Measurements from ENCODE around the gene GMPR. TPM values are rescaled to one million over a fixed set of nuclear protein-coding genes. Genes with fewer than 3 reads are reported as not detected.
A peak's percentile ranks its signal among the peaks of the same experiment; 100 is the strongest.

GMPR gene
- total RNA-seq, 1 experiment from 2014 or later: 2.0 TPM

DNA sequence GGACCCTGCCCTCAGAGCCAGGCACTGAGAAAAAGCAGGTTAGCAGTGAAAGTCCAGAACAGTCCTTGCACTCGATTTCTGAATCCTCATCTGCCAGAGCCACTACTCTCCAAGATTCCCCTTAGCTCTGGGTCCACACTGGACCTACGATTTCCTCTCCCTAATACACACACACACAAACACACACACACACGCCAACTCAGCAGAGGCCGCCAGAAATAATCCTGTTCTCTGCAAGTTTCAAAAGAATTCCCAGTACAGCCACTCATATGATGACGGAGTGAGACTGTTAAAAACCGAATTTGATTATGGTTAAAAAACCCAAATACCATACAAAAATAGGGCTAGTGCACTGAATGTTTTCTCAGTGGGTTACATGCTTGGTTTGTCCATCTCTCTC, 90.8 kb downstream of the GMPR start:
- intact Hi-C loops (cut with micrococcal nuclease; ENCODE audit: unreplicated experiment): no loop called here
- Histone ChIP-seq H3K9me2 (ENCODE audit: insufficient read depth) (no peaks in the 10 kb centered on the region), H3K27me3 (ENCODE audit: insufficient read depth, low read depth) (no peaks in the 10 kb centered on the region), H3K79me2 (ENCODE audit: low read depth) (no peaks in the 10 kb centered on the region), H3K27ac (no peak overlapping the region), H3K36me3 (ENCODE audit: low read depth) (no peaks in the 10 kb centered on the region), H4K20me1 (ENCODE audit: insufficient read depth) (no peaks in the 10 kb centered on the region), H3K9me3 (ENCODE audit: insufficient read depth, low read depth) (no peaks in the 10 kb centered on the region), H3K4me1 (replicated peaks; ENCODE audit: insufficient read depth) (peaks cover 29% of the 10 kb centered on the region), H2AFZ (no peak overlapping the region), H3K4me3 (no peak overlapping the region), H3F3A (ENCODE audit: insufficient read depth, low read depth) (peaks cover 10% of the 10 kb centered on the region; the same call in 1 of the 2 replicates), H3K4me2 (no peak overlapping the region)
- BruUV-seq (replicated peaks): no TSS peak
- ChIA-PET POLR2A (ENCODE audit: unreplicated experiment) (no interaction called here), CTCF (interaction anchor here (0.7 kb wide), 1 partner anchor 50 kb away, joined by 3 read pairs; no protein-coding TSS in a partner anchor)
- TF ChIP-seq, protein P1, sequence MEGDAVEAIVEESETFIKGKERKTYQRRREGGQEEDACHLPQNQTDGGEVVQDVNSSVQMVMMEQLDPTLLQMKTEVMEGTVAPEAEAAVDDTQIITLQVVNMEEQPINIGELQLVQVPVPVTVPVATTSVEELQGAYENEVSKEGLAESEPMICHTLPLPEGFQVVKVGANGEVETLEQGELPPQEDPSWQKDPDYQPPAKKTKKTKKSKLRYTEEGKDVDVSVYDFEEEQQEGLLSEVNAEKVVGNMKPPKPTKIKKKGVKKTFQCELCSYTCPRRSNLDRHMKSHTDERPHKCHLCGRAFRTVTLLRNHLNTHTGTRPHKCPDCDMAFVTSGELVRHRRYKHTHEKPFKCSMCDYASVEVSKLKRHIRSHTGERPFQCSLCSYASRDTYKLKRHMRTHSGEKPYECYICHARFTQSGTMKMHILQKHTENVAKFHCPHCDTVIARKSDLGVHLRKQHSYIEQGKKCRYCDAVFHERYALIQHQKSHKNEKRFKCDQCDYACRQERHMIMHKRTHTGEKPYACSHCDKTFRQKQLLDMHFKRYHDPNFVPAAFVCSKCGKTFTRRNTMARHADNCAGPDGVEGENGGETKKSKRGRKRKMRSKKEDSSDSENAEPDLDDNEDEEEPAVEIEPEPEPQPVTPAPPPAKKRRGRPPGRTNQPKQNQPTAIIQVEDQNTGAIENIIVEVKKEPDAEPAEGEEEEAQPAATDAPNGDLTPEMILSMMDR (conservative IDR thresholded peaks at IDR 0.05): no peak
- TF ChIP-seq EZH2 (IDR thresholded peaks at IDR 0.05; ENCODE audit: low read depth): no peak
- no peak for DNase-seq

DNA sequence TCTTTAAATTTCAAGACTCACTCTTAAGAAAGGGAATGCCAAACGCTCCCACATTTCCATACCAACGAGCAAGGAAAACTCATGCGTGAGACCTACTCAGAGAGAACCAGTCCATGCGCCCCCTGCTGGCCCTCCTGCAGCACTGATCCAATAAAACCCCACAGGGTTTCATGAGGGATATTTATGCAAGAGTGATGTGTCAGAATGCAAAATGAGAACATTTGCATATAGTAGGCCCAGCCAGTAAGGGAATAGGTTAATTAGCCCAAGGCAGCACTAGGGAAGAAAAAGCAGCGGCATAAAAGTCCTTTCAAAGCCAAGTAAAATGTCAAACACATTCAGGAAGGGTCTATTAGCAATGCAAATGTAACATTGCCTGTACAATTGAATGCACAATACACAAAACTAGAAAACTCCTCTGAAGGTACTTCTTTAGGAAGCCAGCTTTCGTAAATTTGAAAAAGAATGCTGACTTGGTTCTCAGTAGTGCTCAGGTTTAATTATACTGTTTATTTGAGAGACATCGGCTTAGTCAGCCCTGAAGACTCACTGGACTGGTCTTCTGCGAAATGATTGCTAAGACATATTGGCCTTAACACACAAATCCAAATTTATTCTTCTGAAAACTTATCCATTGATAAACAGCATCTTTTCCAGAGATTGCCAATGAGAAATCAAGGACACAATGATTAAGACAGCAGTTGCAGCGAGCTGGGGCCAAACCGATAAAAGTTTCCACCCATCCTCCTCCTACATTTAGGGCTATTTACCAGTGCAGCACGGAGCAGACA, 93.2 kb downstream of the GMPR start:
- intact Hi-C loops (cut with micrococcal nuclease; ENCODE audit: unreplicated experiment): loop anchor here (1.0 to 5.0 kb wide), 7 partner anchors 77 to 755 kb away; partner anchors contain the start of gene GMPR
- no peaks in the 10 kb centered on the region for H3K79me2 ChIP-seq (ENCODE audit: low read depth)
- CTCF ChIA-PET: interaction anchor here (0.9 to 1.5 kb wide), 3 partner anchors 12 to 755 kb away, joined by 3 to 6 read pairs (median 4); no protein-coding TSS in a partner anchor
- H3K4me3 ChIP-seq: no peak overlapping the region
- H3K4me2 ChIP-seq: peak overlapping the region; percentile 66
- peaks cover 10% of the 10 kb centered on the region; the same call in 1 of the 2 replicates for H3F3A ChIP-seq (ENCODE audit: insufficient read depth, low read depth)
- H3K9me2 ChIP-seq (ENCODE audit: insufficient read depth): no peaks in the 10 kb centered on the region
- BruUV-seq (replicated peaks): no TSS peak
- H3K9me3 ChIP-seq (ENCODE audit: insufficient read depth, low read depth): no peaks in the 10 kb centered on the region
- no peaks in the 10 kb centered on the region for H4K20me1 ChIP-seq (ENCODE audit: insufficient read depth)
- no peak overlapping the region for H2AFZ ChIP-seq
- POLR2A ChIA-PET (ENCODE audit: unreplicated experiment): no interaction called here
- no peaks in the 10 kb centered on the region for H3K36me3 ChIP-seq (ENCODE audit: low read depth)
- TF ChIP-seq EZH2 (IDR thresholded peaks at IDR 0.05; ENCODE audit: low read depth): no peak
- TF ChIP-seq, protein P1 (conservative IDR thresholded peaks at IDR 0.05): peak; percentile 92
- H3K4me1 ChIP-seq (replicated peaks; ENCODE audit: insufficient read depth): peaks cover 40% of the 10 kb centered on the region
- no peak overlapping the region for H3K27ac ChIP-seq
- peak; percentile 42 to 61 for DNase-seq
- no peaks in the 10 kb centered on the region for H3K27me3 ChIP-seq (ENCODE audit: insufficient read depth, low read depth)

DNA sequence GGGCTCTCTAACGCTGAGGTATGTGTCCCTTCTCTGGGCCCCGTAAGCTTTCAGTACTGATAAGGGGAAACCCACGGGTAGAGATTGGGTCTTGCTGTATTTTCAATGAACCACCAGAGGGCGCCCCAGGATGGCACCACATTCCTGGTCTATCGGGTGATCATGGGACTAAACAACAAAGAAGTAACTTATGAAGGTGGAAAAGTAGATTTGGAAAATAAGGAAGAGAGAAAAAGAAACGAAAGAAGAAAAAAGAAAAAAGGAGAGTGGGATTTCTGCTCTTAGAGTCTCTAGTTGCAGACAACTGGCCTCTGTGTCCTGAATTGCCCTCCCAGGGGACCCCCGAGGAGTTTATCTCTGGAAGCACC, 93.8 kb downstream of the GMPR start:
- Histone ChIP-seq H3K9me3 (ENCODE audit: insufficient read depth, low read depth) (no peaks in the 10 kb centered on the region), H3K27me3 (ENCODE audit: insufficient read depth, low read depth) (no peaks in the 10 kb centered on the region), H3F3A (ENCODE audit: insufficient read depth, low read depth) (peaks cover 10% of the 10 kb centered on the region; the same call in 1 of the 2 replicates), H3K27ac (no peak overlapping the region), H3K79me2 (ENCODE audit: low read depth) (no peaks in the 10 kb centered on the region), H3K4me3 (no peak overlapping the region), H4K20me1 (ENCODE audit: insufficient read depth) (no peaks in the 10 kb centered on the region), H3K9me2 (ENCODE audit: insufficient read depth) (no peaks in the 10 kb centered on the region), H2AFZ (no peak overlapping the region), H3K4me2 (peak overlapping the region; percentile 66), H3K36me3 (ENCODE audit: low read depth) (no peaks in the 10 kb centered on the region), H3K4me1 (replicated peaks; ENCODE audit: insufficient read depth) (peaks cover 40% of the 10 kb centered on the region)
- DNase-seq: peak; percentile 62 to 76
- TF ChIP-seq, protein P1 (conservative IDR thresholded peaks at IDR 0.05): peak; percentile 92
- no peak for TF ChIP-seq EZH2 (IDR thresholded peaks at IDR 0.05; ENCODE audit: low read depth)
- POLR2A ChIA-PET (ENCODE audit: unreplicated experiment): no interaction called here
- intact Hi-C loops (cut with micrococcal nuclease; ENCODE audit: unreplicated experiment): loop anchor here (1.0 to 5.0 kb wide), 7 partner anchors 77 to 755 kb away; partner anchors contain the start of gene GMPR
- CTCF ChIA-PET: interaction anchor here (0.6 to 1.5 kb wide), 5 partner anchors 12 to 754 kb away, joined by 3 to 6 read pairs (median 3); no protein-coding TSS in a partner anchor
- BruUV-seq (replicated peaks): no TSS peak

Data from PC-9 (cell line).